Large intestine (tissue), 3 donors: ENCODE results near the gene P2RX3. TPM values are rescaled to one million over a fixed set of nuclear protein-coding genes. Genes with fewer than 3 reads are reported as not detected.

Experiments used
- DNase-seq, 2 donors: peaks; one replicate each; pipeline versions ENCODE4 v3.0.0 to v3.0.0-alpha.2; 2013
- H3K27ac ChIP-seq: one replicate; pipeline ENCODE4 v1.5.1; 2013; ENCODE audit warnings: low read length
- H3K27me3 ChIP-seq: 2 replicates; pipeline ENCODE4 v1.6.1; 2013; ENCODE audit warnings: low read length; ENCODE audit not compliant: control insufficient read depth, insufficient read depth
- H3K36me3 ChIP-seq: 2 replicates; pipeline ENCODE4 v1.6.1; 2013; ENCODE audit warnings: low read length; ENCODE audit not compliant: control insufficient read depth, insufficient read depth
- H3K4me1 ChIP-seq: one replicate; pipeline ENCODE4 v1.6.1; 2013; ENCODE audit warnings: low read length; ENCODE audit not compliant: control insufficient read depth, insufficient read depth
- H3K4me3 ChIP-seq: one replicate; pipeline ENCODE4 v1.5.1; 2013; ENCODE audit warnings: low read length
- H3K9me3 ChIP-seq: one replicate; pipeline ENCODE4 v1.6.1; 2013; ENCODE audit warnings: mild to moderate bottlenecking, low read depth, low read length, moderate library complexity; ENCODE audit not compliant: control insufficient read depth
- WGBS: methylation state at CpG from one replicate; pipeline ENCODE4 v1.1.5; 2013; ENCODE audit warnings: low lambda C conversion rate; ENCODE audit not compliant: insufficient coverage; 5-methylcytosine and 5-hydroxymethylcytosine counted together
- polyA plus RNA-seq: library from polyadenylated mRNA; unstranded; fragments of 120-200 nt; gene quantifications from one replicate; pipeline ENCODE4 v1.2.1, GENCODE V29; 2013

P2RX3 gene
- polyA plus RNA-seq, 1 donor: 2.1 TPM

- no peak overlapping the region for H3K4me3 ChIP-seq
- H3K36me3 ChIP-seq: no peaks in the 10 kb centered on the region
- H3K4me1 ChIP-seq: no peaks in the 10 kb centered on the region
- H3K27me3 ChIP-seq: peaks cover 7% of the 10 kb centered on the region
- WGBS: no CpG with 5 or more reads among the region's 3 CpGs
- DNase-seq: no peak
- H3K27ac ChIP-seq: no peak overlapping the region
- H3K9me3 ChIP-seq: no peaks in the 10 kb centered on the region
These were observed 36.8 kb downstream of the P2RX3 start for GRCh38 chr11:57374966-57375365.

GRCh38 chr11:57375490-57375889 is 37.3 kb downstream of the P2RX3 start:
- Histone ChIP-seq H3K27ac (no peak overlapping the region), H3K9me3 (no peaks in the 10 kb centered on the region), H3K4me1 (no peaks in the 10 kb centered on the region), H3K36me3 (no peaks in the 10 kb centered on the region), H3K4me3 (no peak overlapping the region), H3K27me3 (peaks cover 7% of the 10 kb centered on the region)
- no peak for DNase-seq
- no CpG with 5 or more reads among the region's 2 CpGs for WGBS

GRCh38 chr11:57376095-57377090 is 38.2 kb downstream of the P2RX3 start:
- Histone ChIP-seq H3K27me3 (peaks cover 7% of the 10 kb centered on the region), H3K36me3 (no peaks in the 10 kb centered on the region), H3K27ac (no peak overlapping the region), H3K9me3 (no peaks in the 10 kb centered on the region), H3K4me3 (no peak overlapping the region), H3K4me1 (no peaks in the 10 kb centered on the region)
- no peak for DNase-seq
- WGBS: no CpG with 5 or more reads among the region's 26 CpGs

- Histone ChIP-seq H3K9me3 (no peaks in the 10 kb centered on the region), H3K4me1 (no peaks in the 10 kb centered on the region), H3K4me3 (no peak overlapping the region), H3K36me3 (no peaks in the 10 kb centered on the region), H3K27ac (no peak overlapping the region), H3K27me3 (peaks cover 7% of the 10 kb centered on the region)
- WGBS: no CpG with 5 or more reads among the region's 5 CpGs
- no peak for DNase-seq
These were observed 39.0 kb downstream of the P2RX3 start for GRCh38 chr11:57377107-57377506.

GRCh38 chr11:57378186-57378585 is 40.0 kb downstream of the P2RX3 start:
- no peak for DNase-seq
- Histone ChIP-seq H3K27me3 (peaks cover 4% of the 10 kb centered on the region), H3K4me3 (no peak overlapping the region), H3K27ac (no peak overlapping the region), H3K36me3 (no peaks in the 10 kb centered on the region), H3K9me3 (no peaks in the 10 kb centered on the region), H3K4me1 (no peaks in the 10 kb centered on the region)

GRCh38 chr11:57379732-57380131 is 41.6 kb downstream of the P2RX3 start:
- Histone ChIP-seq H3K36me3 (no peaks in the 10 kb centered on the region), H3K27ac (no peak overlapping the region), H3K9me3 (no peaks in the 10 kb centered on the region), H3K4me3 (no peak overlapping the region), H3K27me3 (peaks cover 3% of the 10 kb centered on the region), H3K4me1 (no peaks in the 10 kb centered on the region)
- DNase-seq: peak in 1 of 2 donors; percentile 14
- WGBS: no CpG with 5 or more reads among the region's 10 CpGs

GRCh38 chr11:57380975-57381374 is 42.8 kb downstream of the P2RX3 start, which contains the start of gene PRG3:
Gene PRG3 (minus strand): TSS chr11:57381150. CDS start chr11:57380708, 442 bp downstream.
- no peak for DNase-seq
- H3K27me3 ChIP-seq: peaks cover 4% of the 10 kb centered on the region
- no peak within 1 kb of the TSS for H3K4me3 ChIP-seq
- no peaks in the 10 kb centered on the region for H3K9me3 ChIP-seq
- no peaks in the 10 kb centered on the region for H3K4me1 ChIP-seq
- H3K27ac ChIP-seq: no peak within 1 kb of the TSS
- no peaks in the 10 kb centered on the region for H3K36me3 ChIP-seq
- WGBS: no CpG with 5 or more reads among the region's 2 CpGs

- Histone ChIP-seq H3K27me3 (peaks cover 24% of the 10 kb centered on the region), H3K36me3 (no peaks in the 10 kb centered on the region), H3K9me3 (no peaks in the 10 kb centered on the region), H3K27ac (no peak overlapping the region), H3K4me3 (no peak overlapping the region), H3K4me1 (no peaks in the 10 kb centered on the region)
- DNase-seq: no peak
- 80% methylated on average over 1 of the region's 5 CpGs for WGBS
These were observed 48.2 kb downstream of the P2RX3 start for GRCh38 chr11:57386178-57386940.

GRCh38 chr11:57387289-57388030 is 49.3 kb downstream of the P2RX3 start:
- H3K36me3 ChIP-seq: no peaks in the 10 kb centered on the region
- H3K27me3 ChIP-seq: peaks cover 24% of the 10 kb centered on the region
- WGBS: no CpG with 5 or more reads among the region's 16 CpGs
- no peaks in the 10 kb centered on the region for H3K4me1 ChIP-seq
- H3K4me3 ChIP-seq: no peak overlapping the region
- no peak for DNase-seq
- no peaks in the 10 kb centered on the region for H3K9me3 ChIP-seq
- no peak overlapping the region for H3K27ac ChIP-seq

GRCh38 chr11:57390535-57390934 is 52.4 kb downstream of the P2RX3 start, which contains the start of gene PRG2:
Gene PRG2 (minus strand): TSS chr11:57390650. CDS start chr11:57389944, 706 bp downstream.
- no CpG with 5 or more reads among the region's 2 CpGs for WGBS
- H3K4me1 ChIP-seq: no peaks in the 10 kb centered on the region
- no peak within 1 kb of the TSS for H3K27ac ChIP-seq

More at GRCh38 chr11:57390535-57390934, 52.4 kb downstream of the P2RX3 start, which contains the start of gene PRG2:
- H3K9me3 ChIP-seq: no peaks in the 10 kb centered on the region
- H3K36me3 ChIP-seq: no peaks in the 10 kb centered on the region
- DNase-seq: no peak
- peaks cover 36% of the 10 kb centered on the region for H3K27me3 ChIP-seq
- H3K4me3 ChIP-seq: no peak within 1 kb of the TSS
